Tibial nerve (tissue), 3 donors: ENCODE data around the gene ZC3H6.

Experiments
- CTCF ChIP-seq, 5 experiments: fragments of 200-600 bp in 3 of 5; fragments of 450-650 bp in 2 of 5; sonication (generic) in 3 of 5; IDR thresholded peaks; one replicate each; pipeline ENCODE4 v1.5.1; 2016 to 2019; ENCODE audit warnings: antibody characterized with exemption in 5 of 5, mild to moderate bottlenecking in 3 of 5, moderate library complexity in 2 of 5
- POLR2A ChIP-seq, 2 donors: fragments of 450-650 bp; IDR thresholded peaks; one replicate each; pipeline ENCODE4 v1.6.1; 2017; ENCODE audit warnings: antibody characterized with exemption in 2 of 2, mild to moderate bottlenecking in 2 of 2, moderate library complexity in 2 of 2

DNA sequence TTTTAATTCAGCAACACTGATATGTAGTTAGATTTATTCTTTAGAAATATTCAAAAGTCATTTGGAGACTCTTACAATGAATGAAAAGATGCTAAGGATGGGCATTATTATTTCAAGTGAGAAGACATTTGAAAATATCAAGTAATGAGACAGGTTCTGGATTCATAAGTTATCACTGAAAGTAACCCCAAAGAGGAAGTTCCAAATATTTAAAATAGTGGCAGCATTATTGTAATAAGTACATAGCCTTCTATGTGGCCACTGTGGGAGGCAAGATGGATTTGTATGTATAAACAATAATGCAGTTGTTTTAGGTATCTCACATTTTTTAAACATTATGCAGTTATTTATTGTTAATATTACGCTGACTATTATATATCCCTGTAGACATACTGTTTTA lies 29.7 kb downstream of the ZC3H6 start:
- TF ChIP-seq CTCF (IDR thresholded peaks at IDR 0.05) (no peak), POLR2A (IDR thresholded peaks at IDR 0.05) (no peak)
